ENCODE data around the gene CSNK1A1.

DNA sequence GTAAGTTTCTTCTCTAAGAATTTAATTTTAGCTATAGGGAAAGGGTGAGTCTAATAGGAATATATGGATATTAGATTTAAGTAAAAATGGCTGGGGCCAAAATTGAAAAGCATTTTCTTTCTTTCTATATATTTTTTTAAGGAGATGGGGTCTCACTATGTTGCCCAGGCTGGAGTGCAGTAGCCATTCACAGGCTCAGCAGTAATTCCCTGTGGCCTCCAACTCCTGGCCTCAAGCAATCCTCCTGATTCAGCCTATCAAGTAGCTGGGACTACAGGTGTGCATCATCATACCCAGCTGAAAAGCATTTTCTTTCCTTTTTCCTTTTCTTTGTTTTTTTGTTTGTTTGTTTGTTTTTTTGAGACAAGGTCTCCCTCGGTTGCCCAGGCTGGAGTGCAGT, 41.1 kb downstream of the CSNK1A1 start:
- no peak for TF ChIP-seq POLR2A (IDR thresholded peaks at IDR 0.05)
- TF ChIP-seq, protein P1, sequence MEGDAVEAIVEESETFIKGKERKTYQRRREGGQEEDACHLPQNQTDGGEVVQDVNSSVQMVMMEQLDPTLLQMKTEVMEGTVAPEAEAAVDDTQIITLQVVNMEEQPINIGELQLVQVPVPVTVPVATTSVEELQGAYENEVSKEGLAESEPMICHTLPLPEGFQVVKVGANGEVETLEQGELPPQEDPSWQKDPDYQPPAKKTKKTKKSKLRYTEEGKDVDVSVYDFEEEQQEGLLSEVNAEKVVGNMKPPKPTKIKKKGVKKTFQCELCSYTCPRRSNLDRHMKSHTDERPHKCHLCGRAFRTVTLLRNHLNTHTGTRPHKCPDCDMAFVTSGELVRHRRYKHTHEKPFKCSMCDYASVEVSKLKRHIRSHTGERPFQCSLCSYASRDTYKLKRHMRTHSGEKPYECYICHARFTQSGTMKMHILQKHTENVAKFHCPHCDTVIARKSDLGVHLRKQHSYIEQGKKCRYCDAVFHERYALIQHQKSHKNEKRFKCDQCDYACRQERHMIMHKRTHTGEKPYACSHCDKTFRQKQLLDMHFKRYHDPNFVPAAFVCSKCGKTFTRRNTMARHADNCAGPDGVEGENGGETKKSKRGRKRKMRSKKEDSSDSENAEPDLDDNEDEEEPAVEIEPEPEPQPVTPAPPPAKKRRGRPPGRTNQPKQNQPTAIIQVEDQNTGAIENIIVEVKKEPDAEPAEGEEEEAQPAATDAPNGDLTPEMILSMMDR (IDR thresholded peaks at IDR 0.05 in 4 of 5, conservative IDR thresholded peaks at IDR 0.05 in 1 of 5), result no peak
